Inflammatory macrophage treated with lipopolysaccharide for 4 hours (primary cell): ENCODE data around the gene SLC25A25.
"Not testable (repeated sequence)": the region's sequence is repeated elsewhere in the genome, so short reads cannot be mapped to it uniquely, and the experiment has no call there.

Experiments
- DNase-seq: peaks from one replicate; pipeline ENCODE4 v3.0.0-alpha.2; 2020

Gene SLC25A25

DNA sequence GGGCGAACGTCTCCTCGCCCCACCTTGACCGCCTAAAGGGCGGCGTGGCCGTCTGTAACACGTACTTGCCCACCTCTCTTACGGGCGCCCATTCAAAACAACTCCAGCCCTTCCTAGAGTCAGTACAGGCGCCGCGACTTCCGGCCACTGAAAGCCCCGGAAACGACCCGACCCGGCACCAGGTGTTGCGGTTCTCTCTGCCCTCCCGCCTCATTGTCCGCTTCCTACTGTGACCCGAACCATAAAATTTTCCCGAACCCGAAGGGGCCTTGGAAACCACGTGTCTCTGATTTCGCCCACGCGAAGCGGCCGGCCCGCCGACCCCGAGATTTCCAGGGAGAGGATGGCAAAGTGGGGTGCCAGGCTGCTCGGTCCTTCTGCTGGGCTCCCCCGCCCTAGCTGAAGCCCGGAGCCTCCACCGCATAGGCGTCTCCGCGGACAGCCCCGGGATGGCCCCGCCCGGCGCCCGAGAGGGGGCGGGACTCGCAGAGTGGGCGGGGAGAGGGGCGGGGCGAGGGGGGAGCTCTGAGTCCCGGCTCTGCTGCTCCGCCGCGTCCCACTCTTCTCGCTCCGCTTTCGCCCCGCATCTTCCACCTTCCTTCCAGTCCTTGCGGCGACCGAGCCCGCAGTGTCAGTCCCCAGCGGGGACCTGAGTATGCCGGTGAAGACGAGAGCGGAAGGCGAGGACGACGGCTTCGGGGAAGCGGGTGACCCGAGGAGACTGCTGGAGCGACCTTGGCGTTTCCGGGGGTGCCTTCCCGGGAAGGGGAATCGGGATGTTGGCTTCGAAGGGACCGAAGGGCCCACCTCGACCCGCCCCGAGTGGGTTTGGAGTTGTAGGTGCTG is 60.2 kb downstream of the SLC25A25 start:
- peak; percentile 85 for DNase-seq

DNA sequence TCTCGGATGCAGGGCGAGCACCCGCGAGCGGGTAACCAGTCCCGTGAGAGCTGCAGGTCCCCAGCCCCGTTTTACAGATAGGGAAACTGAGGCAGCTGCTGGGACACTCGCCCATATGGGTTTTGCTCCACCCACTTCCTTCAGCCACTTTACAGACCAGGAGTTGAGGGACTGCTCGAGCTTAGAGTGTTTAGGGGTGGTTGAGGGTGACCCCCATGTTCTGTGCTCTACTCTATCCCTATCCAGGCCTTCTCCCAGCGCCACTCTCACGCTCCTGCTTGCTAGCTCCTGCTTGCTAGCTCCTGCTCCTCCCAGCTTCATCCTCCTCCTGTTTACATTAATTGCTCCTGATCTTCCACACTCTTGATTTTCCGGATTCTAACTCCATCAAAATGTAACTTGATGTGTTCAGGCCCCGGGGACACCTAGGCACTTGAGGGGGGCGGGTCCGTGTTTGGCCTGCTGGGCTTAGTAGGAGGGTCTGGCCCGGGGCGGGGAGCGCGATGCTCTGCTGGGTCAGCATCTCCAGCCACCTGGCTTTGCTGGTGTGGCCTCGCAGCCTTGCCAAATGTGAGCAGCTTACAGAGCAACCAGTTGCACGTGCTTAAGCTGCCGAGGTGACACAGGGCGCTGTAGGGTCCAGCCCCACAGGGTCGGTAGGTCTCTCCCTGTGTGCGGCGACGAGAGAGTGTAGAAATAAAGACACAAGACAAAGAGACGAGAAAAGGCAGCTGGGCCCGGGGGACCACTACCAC is 61.0 kb downstream of the SLC25A25 start:
- no peak for DNase-seq

DNA sequence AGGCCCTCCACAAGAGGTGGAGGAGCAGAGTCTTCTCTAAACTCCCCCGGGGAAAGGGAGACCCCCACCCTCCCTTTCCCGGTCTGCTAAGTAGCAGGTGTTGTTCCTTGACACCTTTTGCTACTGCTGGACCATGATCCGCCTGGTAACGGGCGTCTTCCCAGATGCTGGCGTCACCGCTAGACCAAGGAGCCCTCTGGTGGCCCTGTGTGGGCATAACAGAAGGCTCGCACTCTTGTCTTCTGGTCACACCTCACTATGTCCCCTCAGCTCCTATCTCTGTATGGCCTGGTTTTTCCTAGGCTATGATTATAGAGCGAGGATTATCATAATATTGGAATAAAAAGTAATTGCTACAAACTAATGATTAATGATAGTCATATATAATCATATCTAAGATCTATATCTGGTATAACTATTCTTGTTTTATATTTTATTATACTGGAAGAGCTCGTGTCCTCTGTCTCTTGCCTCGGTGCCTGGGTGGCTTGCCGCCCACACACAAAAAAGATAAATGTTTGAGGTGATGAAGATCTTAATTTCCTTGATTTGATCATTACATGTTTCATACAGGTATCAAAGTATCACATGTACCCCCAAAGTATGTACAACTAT is 62.1 kb downstream of the SLC25A25 start:
- DNase-seq = not testable (repeated sequence)

DNA sequence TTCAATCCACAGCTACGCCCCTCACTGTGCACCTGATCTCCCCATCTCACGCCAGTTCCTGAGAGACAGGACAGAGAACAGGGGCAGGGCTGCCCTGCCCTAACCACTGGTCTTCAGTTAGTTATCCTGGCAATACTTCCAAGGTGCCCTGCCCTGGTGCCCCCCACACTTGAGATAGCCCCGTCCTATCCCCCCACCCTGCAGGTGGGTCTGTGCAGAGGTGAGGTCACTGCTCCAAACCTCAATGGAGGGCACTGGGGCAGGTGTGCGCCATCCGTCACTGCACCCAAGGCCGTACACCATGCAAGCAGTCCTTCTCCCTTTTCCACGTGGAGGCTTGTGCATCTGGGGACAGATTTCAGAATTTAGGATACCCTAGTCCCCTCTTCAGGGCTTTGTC is 62.6 kb downstream of the SLC25A25 start:
- DNase-seq = not testable (repeated sequence)

GRCh38 chr9:128131346-128131745 is 63.3 kb downstream of the SLC25A25 start:
- DNase-seq = not testable (repeated sequence)

GRCh38 chr9:128132139-128132538 is 64.1 kb downstream of the SLC25A25 start:
- not testable (repeated sequence) for DNase-seq

DNA sequence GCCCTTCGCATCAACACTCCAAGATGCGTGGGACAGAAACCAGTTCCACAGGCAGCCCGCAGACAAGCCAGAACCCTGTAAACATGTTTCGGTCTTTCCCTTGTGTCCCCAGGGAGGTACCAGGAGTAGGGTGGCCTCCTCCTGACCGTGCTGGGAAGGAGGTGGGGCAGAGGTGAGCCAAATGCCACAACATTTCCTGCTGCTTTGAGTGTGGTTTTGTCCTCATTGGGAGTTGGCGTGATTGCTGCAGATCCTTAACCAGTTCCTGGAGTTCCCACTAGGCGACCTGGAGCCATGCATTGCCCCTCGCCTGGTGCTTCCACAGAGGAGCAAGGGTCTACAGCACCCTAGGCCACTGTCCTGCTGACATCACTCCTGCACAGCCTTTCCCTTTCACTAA is 67.5 kb downstream of the SLC25A25 start:
- not testable (repeated sequence) for DNase-seq

GRCh38 chr9:128136816-128137793 is 69.1 kb downstream of the SLC25A25 start:
- no peak for DNase-seq

DNA sequence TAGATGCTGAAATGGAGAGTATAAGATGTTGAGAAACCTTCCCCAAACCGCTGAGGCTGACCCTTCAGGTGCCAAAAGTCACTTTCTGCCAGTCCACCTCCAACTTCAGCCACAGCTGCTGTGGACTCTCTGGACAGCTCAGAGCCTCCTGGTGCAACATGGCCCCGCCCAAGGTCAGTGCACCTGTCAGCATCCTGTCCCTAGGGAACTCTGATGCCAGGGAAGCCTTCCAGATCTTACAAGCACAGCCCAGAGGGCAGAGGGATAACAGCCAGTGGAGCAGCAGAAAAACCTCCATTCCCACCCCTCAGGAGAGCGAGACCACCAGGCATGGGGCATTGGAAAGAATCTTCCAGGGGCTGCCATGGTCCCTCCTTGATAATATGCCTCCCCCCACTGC is 70.0 kb downstream of the SLC25A25 start:
- no peak for DNase-seq

DNA sequence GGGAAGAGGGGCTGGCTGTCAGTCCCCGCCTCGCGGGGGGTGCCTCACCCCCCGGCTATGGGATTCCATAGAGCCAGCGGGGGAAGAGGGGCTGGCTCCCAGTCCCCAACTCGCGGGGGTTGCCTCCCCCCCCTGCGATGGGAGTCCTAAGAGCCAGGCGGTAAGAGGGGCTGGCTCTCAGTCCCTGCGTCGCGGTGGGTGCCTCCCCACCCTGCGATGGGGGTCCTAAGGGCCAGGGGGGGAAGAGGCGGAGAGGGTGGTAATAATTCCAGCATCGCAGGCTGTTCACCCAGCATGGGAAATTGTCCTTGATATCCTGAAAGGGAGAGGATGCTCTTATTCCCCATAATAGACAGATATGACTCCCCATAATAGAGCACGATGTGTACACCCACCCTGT is 71.6 kb downstream of the SLC25A25 start:
- DNase-seq = no peak

DNA sequence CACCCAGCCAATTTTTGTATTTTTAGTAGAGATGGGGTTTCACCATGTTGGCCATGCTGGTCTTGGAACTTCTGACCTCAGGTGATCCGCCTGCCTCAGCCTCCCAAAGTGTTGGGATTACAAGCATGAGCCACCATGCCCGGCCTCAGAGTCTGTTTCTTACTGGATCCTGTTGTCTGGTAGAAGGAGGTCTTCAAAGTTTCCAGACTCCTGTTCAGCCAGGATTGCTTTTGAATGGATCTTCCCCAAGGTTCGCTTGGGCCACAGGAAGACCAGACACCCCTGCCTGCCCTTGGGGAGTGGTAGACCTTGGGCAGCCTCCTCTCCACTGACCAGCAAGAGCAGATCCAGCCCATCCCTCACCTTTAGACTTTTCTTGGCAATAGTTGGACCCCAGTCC is 73.6 kb downstream of the SLC25A25 start:
- DNase-seq = no peak

DNA sequence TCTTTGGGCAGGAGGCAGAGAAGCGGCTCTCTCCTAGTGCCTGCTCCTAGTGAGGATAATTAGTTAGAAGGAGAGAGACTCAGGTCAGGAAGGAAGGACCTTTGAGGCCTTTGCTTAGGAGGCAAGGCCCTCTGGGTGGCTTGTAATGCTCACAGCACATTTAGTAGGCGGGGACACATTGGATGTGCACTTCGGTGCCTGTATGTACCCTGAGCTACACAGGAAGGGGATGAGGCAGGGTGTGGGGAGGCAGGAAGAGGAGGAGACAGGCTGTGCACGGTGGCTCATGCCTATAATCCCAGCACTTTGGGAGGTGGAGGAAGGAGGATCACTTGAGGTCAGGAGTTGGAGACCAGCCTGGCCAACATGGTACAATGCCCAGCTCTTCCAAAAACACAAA is 74.0 kb downstream of the SLC25A25 start:
- no peak for DNase-seq

- DNase-seq = no peak
Measured at GRCh38 chr9:128142596-128142995, 74.6 kb downstream of the SLC25A25 start.

GRCh38 chr9:128143525-128144238 is 75.7 kb downstream of the SLC25A25 start:
- peak; percentile 36 for DNase-seq

- DNase-seq = no peak
Measured at GRCh38 chr9:128144239-128145181, 76.5 kb downstream of the SLC25A25 start.

DNA sequence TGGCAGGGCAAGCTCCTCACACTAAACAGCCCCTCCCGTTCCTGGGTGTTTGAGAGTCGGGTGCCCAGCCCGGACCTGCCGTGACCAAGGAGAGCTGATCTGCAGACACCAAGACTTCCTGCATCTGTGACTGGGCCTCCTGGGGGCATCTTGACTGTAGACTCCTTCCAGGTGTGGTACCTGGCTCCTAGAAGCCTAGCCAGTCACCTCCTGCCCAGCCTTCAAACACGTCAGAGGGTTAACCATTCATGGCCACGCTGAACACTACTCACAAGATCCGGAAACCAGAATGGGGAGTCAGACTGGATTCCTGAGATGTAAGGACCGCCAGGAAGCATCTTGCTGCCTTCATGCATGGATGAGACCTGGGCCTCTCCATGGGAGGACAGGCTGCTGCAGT is 77.5 kb downstream of the SLC25A25 start:
- no peak for DNase-seq

DNA sequence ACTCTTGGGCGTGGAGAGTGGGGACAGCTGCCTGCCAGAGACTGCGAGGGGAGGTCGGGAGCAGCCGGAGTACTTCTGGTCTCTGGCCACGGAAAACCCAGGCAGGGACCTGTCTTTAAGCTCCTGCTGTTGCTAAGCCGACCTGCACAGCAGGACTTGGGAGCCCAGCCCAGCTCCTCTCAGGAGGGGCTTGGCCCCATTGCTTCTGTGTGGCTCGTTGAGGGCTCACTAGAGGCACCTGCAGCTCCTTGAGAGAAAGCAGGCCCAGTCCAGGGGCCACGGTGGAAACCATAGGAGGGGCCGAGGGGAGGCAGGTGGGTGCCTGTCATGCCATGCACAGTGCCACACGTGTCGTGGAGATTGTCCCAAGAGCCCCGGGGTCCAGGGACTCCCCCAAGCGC is 77.9 kb downstream of the SLC25A25 start:
- no peak for DNase-seq

DNA sequence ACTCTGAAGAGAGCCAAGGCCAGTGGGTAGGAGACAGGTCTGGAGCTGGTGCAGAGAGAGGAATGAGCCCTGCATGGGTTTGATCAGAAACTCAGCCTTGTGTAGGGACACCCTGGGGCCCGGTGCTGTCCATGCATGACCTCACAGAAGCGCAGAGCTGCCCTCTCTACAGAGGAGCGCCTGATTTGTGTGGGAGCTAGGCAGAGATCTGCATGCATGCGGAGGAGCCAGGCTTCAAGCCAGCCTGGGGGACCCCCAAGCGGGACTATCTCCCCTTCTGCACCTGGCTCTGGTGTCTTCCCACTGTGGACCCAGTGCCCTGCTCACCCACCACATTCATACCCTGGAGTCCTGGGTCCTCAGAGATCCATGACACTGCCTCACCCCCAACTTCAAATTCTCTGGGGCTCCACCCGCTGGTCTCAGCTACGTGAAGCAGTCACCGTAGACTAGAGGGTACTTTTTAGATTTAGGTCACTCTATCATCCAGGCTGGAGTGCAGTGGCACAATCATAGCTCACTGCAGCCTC is 78.6 kb downstream of the SLC25A25 start:
- no peak for DNase-seq

- no peak for DNase-seq
Measured at GRCh38 chr9:128148509-128149000, 80.5 kb downstream of the SLC25A25 start.
